Uterus (tissue), 2 donors: ENCODE measurements around the gene TACR1.

Source experiments
- CTCF ChIP-seq, 4 experiments: fragments of 200-600 bp in 2 of 4; fragments of 450-650 bp in 2 of 4; sonication (generic) in 2 of 4; IDR thresholded peaks; one replicate each; pipeline ENCODE4 v1.5.1; 2016 to 2019; ENCODE audit warnings: antibody characterized with exemption in 4 of 4, mild to moderate bottlenecking in 2 of 4, moderate library complexity in 1 of 4
- POLR2A ChIP-seq, 2 donors: fragments of 450-650 bp; IDR thresholded peaks; one replicate each; pipeline ENCODE4 v1.6.1; 2016; ENCODE audit warnings: antibody characterized with exemption in 2 of 2, mild to moderate bottlenecking in 1 of 2, moderate library complexity in 1 of 2

- TF ChIP-seq CTCF (IDR thresholded peaks at IDR 0.05) (no peak), POLR2A (IDR thresholded peaks at IDR 0.05) (no peak)
Observed at GRCh38 chr2:75003773-75004172, 195.5 kb downstream of the TACR1 start.
